ENCODE data around the gene RAI14. TPM values are rescaled to one million over a fixed set of nuclear protein-coding genes. Genes with fewer than 3 reads are reported as not detected.
"Not testable (repeated sequence)": the region's sequence is repeated elsewhere in the genome, so short reads cannot be mapped to it uniquely, and the experiment has no call there.

Gene RAI14
- total and polyA plus RNA-seq, 4 donors: 16.7 to 91.5 (median 49.3) TPM

DNA sequence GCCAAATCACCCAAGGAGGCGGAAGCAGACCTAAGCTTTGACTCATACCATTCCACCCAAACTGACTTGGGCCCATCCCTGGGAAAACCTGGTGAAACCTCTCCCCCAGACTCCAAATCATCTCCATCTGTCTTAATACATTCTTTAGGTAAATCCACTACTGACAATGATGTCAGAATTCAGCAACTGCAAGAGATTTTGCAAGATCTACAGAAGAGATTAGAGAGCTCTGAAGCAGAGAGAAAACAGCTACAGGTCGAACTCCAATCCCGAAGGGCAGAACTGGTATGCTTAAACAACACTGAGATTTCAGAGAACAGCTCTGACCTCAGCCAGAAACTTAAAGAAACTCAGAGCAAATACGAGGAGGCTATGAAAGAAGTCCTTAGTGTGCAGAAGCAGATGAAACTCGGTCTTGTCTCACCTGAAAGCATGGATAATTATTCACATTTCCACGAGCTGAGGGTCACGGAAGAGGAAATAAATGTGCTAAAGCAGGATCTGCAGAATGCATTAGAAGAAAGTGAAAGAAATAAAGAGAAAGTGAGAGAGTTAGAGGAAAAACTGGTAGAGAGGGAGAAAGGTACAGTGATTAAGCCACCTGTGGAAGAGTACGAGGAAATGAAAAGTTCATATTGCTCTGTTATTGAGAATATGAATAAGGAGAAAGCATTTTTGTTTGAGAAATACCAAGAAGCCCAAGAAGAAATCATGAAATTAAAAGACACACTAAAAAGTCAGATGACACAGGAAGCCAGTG is 167.0 kb downstream of the RAI14 start:
- 93 to 94% methylated on average over 8 of the region's 8 CpGs for WGBS, 2 donors
- no peak overlapping the region for H3K27ac ChIP-seq (ENCODE audit: low read depth in 1 of 2, low read length in 1 of 2)
- peaks cover 0 to 3% (median 0%) of the 10 kb centered on the region in 5 donors for H3K4me1 ChIP-seq (ENCODE audit: control insufficient read depth in 5 of 5, insufficient read depth in 5 of 5, low read length in 5 of 5)
- TF ChIP-seq, protein P1, sequence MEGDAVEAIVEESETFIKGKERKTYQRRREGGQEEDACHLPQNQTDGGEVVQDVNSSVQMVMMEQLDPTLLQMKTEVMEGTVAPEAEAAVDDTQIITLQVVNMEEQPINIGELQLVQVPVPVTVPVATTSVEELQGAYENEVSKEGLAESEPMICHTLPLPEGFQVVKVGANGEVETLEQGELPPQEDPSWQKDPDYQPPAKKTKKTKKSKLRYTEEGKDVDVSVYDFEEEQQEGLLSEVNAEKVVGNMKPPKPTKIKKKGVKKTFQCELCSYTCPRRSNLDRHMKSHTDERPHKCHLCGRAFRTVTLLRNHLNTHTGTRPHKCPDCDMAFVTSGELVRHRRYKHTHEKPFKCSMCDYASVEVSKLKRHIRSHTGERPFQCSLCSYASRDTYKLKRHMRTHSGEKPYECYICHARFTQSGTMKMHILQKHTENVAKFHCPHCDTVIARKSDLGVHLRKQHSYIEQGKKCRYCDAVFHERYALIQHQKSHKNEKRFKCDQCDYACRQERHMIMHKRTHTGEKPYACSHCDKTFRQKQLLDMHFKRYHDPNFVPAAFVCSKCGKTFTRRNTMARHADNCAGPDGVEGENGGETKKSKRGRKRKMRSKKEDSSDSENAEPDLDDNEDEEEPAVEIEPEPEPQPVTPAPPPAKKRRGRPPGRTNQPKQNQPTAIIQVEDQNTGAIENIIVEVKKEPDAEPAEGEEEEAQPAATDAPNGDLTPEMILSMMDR (IDR thresholded peaks at IDR 0.05; ENCODE audit: control extremely low read depth, extremely low read depth): no peak
- H3K9ac ChIP-seq (ENCODE audit: insufficient read depth in 1 of 2, low read length in 2 of 2): no peak overlapping the region
- no peak overlapping the region for H3K4me3 ChIP-seq
- no peak for DNase-seq
- peaks cover 13 to 28% (median 20%) of the 10 kb centered on the region in 4 donors for H3K36me3 ChIP-seq (ENCODE audit: control insufficient read depth in 4 of 4, insufficient read depth in 4 of 4, low read length in 4 of 4)
- H3K9me3 ChIP-seq (ENCODE audit: control insufficient read depth in 4 of 4, insufficient read depth in 3 of 4, low read length in 3 of 4): no peaks in the 10 kb centered on the region
- H3K27me3 ChIP-seq (ENCODE audit: control insufficient read depth in 3 of 3, insufficient read depth in 3 of 3, low read length in 2 of 3): no peaks in the 10 kb centered on the region
- no peak for ATAC-seq (ENCODE audit: insufficient read depth, low FRiP score)

DNA sequence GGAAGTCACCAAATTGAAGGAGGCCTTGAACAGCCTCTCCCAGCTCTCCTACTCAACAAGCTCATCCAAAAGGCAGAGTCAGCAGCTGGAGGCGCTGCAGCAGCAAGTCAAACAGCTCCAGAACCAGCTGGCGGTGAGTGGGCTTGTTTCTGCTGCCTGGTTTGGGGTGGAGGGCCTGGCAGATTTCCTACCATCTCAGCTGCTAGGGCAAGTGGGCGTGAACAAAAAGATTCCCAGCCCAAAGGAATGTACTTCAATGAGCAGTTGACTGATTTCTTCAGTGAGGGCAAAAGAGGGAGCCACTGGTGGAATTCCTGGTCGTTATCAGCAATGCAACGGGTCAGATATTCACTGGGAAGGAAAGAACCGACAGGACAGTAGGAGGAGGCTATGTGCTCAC is 170.2 kb downstream of the RAI14 start:
- no peaks in the 10 kb centered on the region for H3K27me3 ChIP-seq (ENCODE audit: control insufficient read depth in 3 of 3, insufficient read depth in 3 of 3, low read length in 2 of 3)
- WGBS, 2 donors: 52 to 74% methylated on average over 6 of the region's 6 CpGs
- H3K27ac ChIP-seq (ENCODE audit: low read depth in 1 of 2, low read length in 1 of 2): no peak overlapping the region
- peaks cover 0 to 4% (median 3%) of the 10 kb centered on the region in 5 donors for H3K4me1 ChIP-seq (ENCODE audit: control insufficient read depth in 5 of 5, insufficient read depth in 5 of 5, low read length in 5 of 5)
- H3K4me3 ChIP-seq: no peak overlapping the region
- peaks cover 15 to 32% (median 23%) of the 10 kb centered on the region in 4 donors for H3K36me3 ChIP-seq (ENCODE audit: control insufficient read depth in 4 of 4, insufficient read depth in 4 of 4, low read length in 4 of 4)
- ATAC-seq (ENCODE audit: insufficient read depth, low FRiP score): no peak
- TF ChIP-seq, protein P1 (IDR thresholded peaks at IDR 0.05; ENCODE audit: control extremely low read depth, extremely low read depth): no peak
- H3K9me3 ChIP-seq (ENCODE audit: control insufficient read depth in 4 of 4, insufficient read depth in 3 of 4, low read length in 3 of 4): no peaks in the 10 kb centered on the region
- H3K9ac ChIP-seq (ENCODE audit: insufficient read depth in 1 of 2, low read length in 2 of 2): no peak overlapping the region
- DNase-seq: peak in 2 of 3 donors; percentile 18 to 19

DNA sequence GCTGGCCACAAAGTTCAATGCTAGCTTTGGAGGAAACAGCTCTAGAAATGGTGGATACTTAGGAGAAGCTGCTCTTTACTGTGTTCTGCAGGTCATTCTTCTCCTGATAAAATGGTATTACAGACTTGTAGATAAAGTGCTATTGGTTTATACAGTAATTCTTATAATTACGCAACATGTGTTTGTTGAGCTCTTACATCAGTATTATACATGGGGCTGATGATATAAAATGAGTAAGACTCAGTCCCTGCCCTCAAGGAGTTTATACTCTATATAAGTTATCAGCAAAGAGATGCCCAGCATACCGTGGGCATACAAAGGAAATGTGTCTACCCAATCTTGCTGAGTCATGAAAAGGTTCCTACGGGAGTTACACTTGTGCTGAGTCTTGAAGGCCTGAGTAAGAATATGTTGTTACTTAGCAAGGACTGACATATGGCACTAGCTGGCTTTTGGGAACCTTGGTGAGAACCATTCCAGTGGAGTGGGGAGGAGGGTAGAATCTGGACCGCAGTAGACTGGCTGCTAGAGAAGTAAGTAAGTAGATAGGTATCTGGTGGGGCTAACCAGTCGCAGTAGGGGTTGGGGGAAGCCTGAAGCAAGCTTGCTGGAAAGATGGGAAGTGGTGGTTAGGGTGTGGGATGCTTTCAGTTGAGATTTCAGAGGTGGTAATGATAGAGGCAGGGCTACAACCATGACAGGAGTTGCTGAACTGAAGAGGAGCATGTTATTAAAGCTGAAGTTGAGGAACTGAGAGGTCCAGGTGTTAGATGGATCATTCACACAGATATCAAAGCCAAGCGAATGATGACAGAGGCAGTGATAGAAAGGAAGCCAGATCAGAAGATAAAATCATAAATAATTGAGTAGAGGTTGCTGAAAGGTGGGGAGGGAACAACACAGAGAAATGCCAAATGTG is 171.7 kb downstream of the RAI14 start:
- Histone ChIP-seq H3K27me3 (ENCODE audit: control insufficient read depth in 3 of 3, insufficient read depth in 3 of 3, low read length in 2 of 3) (no peaks in the 10 kb centered on the region), H3K36me3 (ENCODE audit: control insufficient read depth in 4 of 4, insufficient read depth in 4 of 4, low read length in 4 of 4) (peaks cover 13 to 31% (median 22%) of the 10 kb centered on the region in 4 donors), H3K4me1 (ENCODE audit: control insufficient read depth in 5 of 5, insufficient read depth in 5 of 5, low read length in 5 of 5) (peaks cover 0 to 14% (median 4%) of the 10 kb centered on the region in 5 donors), H3K4me3 (no peak overlapping the region), H3K9me3 (ENCODE audit: control insufficient read depth in 4 of 4, insufficient read depth in 3 of 4, low read length in 3 of 4) (no peaks in the 10 kb centered on the region), H3K9ac (ENCODE audit: insufficient read depth in 1 of 2, low read length in 2 of 2) (no peak overlapping the region), H3K27ac (ENCODE audit: low read depth in 1 of 2, low read length in 1 of 2) (no peak overlapping the region)
- no peak for ATAC-seq (ENCODE audit: insufficient read depth, low FRiP score)
- TF ChIP-seq, protein P1 (IDR thresholded peaks at IDR 0.05; ENCODE audit: control extremely low read depth, extremely low read depth): no peak
- no peak for DNase-seq
- WGBS, 2 donors: 87% methylated on average over 6 of the region's 6 CpGs

DNA sequence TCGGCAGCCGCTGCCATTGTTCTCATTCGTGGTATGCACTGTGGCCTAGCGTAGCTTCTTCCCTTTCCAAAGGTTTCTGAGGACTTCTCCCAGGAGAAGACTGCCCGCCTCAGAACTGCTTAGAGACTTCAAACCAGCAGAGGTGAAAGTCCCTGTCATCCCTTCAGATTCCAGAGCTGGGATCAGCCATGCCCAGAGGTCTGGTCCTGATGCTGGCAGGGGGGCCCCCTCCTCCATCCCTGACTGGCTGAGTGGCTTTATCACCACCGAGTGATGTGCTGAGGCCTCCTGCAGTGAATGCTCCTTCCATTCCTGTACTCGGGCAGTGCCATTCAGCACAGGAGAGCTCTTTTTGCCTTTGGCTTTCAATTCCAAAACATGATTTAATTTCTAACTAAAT is 174.7 kb downstream of the RAI14 start:
- H3K9me3 ChIP-seq (ENCODE audit: control insufficient read depth in 4 of 4, insufficient read depth in 3 of 4, low read length in 3 of 4); H3K27ac ChIP-seq (ENCODE audit: low read depth in 1 of 2, low read length in 1 of 2); ATAC-seq (ENCODE audit: insufficient read depth, low FRiP score); H3K27me3 ChIP-seq (ENCODE audit: control insufficient read depth in 3 of 3, insufficient read depth in 3 of 3, low read length in 2 of 3); H3K4me3 ChIP-seq; DNase-seq: not testable (repeated sequence)
- peaks cover 0 to 14% (median 4%) of the 10 kb centered on the region in 5 donors for H3K4me1 ChIP-seq (ENCODE audit: control insufficient read depth in 5 of 5, insufficient read depth in 5 of 5, low read length in 5 of 5)
- H3K9ac ChIP-seq (ENCODE audit: insufficient read depth in 1 of 2, low read length in 2 of 2): peak overlapping the region in 1 of 2 donors; percentile 20
- 76 to 88% methylated on average over 6 to 7 of the region's 7 CpGs for whole genome bisulfite sequencing, 2 donors
- peaks cover 6 to 20% (median 15%) of the 10 kb centered on the region in 4 donors for H3K36me3 ChIP-seq (ENCODE audit: control insufficient read depth in 4 of 4, insufficient read depth in 4 of 4, low read length in 4 of 4)

Data from lung (tissue), 12 donors.